Breast epithelium (tissue), 4 donors: ENCODE results near the gene MTMR12. TPM values are rescaled to one million over a fixed set of nuclear protein-coding genes. Genes with fewer than 3 reads are reported as not detected.

ENCODE experiments used
- DNase-seq, 2 donors: peaks; one replicate each; pipeline ENCODE4 v3.0.0-alpha.2; 2019; ENCODE audit warnings: low spot score in 2 of 2
- H3K27ac ChIP-seq, 2 donors: fragments of 200-600 bp; sonication (generic) in 1 of 2; one replicate each; pipeline ENCODE4 v1.5.1; 2016 to 2019; ENCODE audit warnings: mild to moderate bottlenecking in 1 of 2
- H3K27me3 ChIP-seq, 2 donors: fragments of 200-600 bp; sonication (generic) in 1 of 2; one replicate each; pipeline versions ENCODE4 v1.5.1 to v1.6.0; 2017 to 2019; ENCODE audit warnings: control low read depth in 1 of 2, mild to moderate bottlenecking in 1 of 2
- H3K36me3 ChIP-seq: fragments of 200-600 bp; one replicate; pipeline ENCODE4 v1.5.1; 2019
- H3K4me1 ChIP-seq, 2 donors: fragments of 200-600 bp; sonication (generic); one replicate each; pipeline ENCODE4 v1.5.1; 2016 to 2019; ENCODE audit warnings: control low read depth in 1 of 2
- H3K4me3 ChIP-seq, 3 donors: fragments of 200-600 bp; sonication (generic); 1 replicate in 2 of 3; 2 replicates in 1 of 3; pipeline ENCODE4 v1.5.1; 2016 to 2019; ENCODE audit warnings: mild to moderate bottlenecking in 3 of 3, moderate library complexity in 2 of 3
- H3K9me3 ChIP-seq, 2 donors: fragments of 200-600 bp; sonication (generic) in 1 of 2; one replicate each; pipeline ENCODE4 v1.5.1; 2016 to 2019; ENCODE audit warnings: control low read depth in 1 of 2
- CTCF ChIP-seq, 3 donors: fragments of 450-650 bp; IDR thresholded peaks; one replicate each; pipeline ENCODE4 v1.5.1; 2016 to 2017; ENCODE audit warnings: antibody characterized with exemption in 3 of 3, mild to moderate bottlenecking in 3 of 3, moderate library complexity in 3 of 3
- POLR2A ChIP-seq: fragments of 450-650 bp; IDR thresholded peaks from one replicate; pipeline ENCODE4 v1.6.1; 2016; ENCODE audit warnings: antibody characterized with exemption, mild to moderate bottlenecking, moderate library complexity
- POLR2AphosphoS5 ChIP-seq, 3 donors: sonication (generic); formaldehyde crosslinking; IDR thresholded peaks; one replicate each; pipeline ENCODE4 v1.6.1; 2017; ENCODE audit warnings: antibody characterized with exemption in 3 of 3
- intact Hi-C: fragments of 100-400 bp; cut with DNase I; formaldehyde crosslinking; loops from one replicate; pipeline ENCODE4 v1.15.1; 2023; ENCODE audit warnings: low total_unique reads
- total RNA-seq, 3 donors: library from RNA; depleted of rRNA; stranded (reverse); fragments of >200 nt; gene quantifications; one replicate each; pipeline ENCODE4 v1.1.0, GENCODE V29; 2016

The MTMR12 gene
- total RNA-seq, 3 donors from 2014 or later, result 40.0 to 61.3 (median 43.0) TPM

DNA sequence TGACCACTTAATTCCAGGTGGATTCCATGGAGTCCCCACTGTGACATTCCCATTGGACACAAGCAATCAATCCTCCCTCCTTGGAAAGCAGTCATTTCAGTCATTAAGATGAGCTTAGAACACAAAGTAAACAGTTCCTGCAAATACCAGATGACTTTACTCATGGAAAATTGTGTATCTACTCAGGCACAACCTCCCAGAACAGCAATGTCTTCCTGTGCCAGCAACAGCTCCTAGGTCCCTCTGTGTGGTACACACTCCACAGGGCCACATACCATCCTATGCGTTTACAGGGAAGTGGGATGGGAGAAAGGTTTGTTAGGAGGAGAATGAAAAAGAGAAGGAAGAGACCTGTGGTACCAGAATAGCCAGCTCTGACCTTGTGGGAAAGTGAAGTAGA, 53.7 kb downstream of the MTMR12 start:
- Histone ChIP-seq H3K27ac (no peak overlapping the region), H3K9me3 (no peaks in the 10 kb centered on the region), H3K36me3 (no peaks in the 10 kb centered on the region), H3K4me3 (no peak overlapping the region), H3K4me1 (peaks cover 0 to 11% of the 10 kb centered on the region in 2 donors), H3K27me3 (no peaks in the 10 kb centered on the region)
- no peak for DNase-seq
- TF ChIP-seq POLR2A (no peak), POLR2AphosphoS5 (IDR thresholded peaks at IDR 0.05) (no peak), CTCF (IDR thresholded peaks at IDR 0.05) (no peak)
- intact Hi-C loops, result no loop called here

DNA sequence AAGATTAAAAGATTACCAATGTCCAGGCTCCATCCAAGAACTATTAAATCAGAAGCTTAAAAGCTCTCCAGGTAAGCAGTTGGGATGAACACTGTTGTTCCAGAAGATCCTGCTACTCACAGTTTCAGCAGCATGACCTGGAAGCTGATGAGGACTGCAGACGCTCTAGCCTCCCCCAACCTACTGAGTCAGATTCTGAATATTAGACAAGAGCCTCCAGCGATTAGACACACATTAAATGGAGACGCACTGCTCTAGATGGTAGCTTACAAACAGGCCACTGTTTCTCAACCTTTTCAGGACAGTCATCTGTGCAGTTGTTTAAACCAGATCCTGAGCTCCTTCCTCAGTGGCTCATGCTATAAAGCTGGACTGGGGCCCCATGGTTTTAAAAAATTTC, 54.3 kb downstream of the MTMR12 start:
- Histone ChIP-seq H3K27ac (no peak overlapping the region), H3K27me3 (no peaks in the 10 kb centered on the region), H3K4me1 (peaks cover 0 to 11% of the 10 kb centered on the region in 2 donors), H3K4me3 (no peak overlapping the region), H3K36me3 (no peaks in the 10 kb centered on the region), H3K9me3 (no peaks in the 10 kb centered on the region)
- TF ChIP-seq POLR2A, result no peak
- no peak for TF ChIP-seq CTCF (IDR thresholded peaks at IDR 0.05)
- TF ChIP-seq POLR2AphosphoS5 (IDR thresholded peaks at IDR 0.05), result no peak
- intact Hi-C loops, result no loop called here
- no peak for DNase-seq

- peak overlapping the region; percentile 59 to 73 for H3K27ac ChIP-seq
- no peaks in the 10 kb centered on the region for H3K27me3 ChIP-seq
- H3K4me3 ChIP-seq, result no peak overlapping the region
- H3K9me3 ChIP-seq, result no peaks in the 10 kb centered on the region
- H3K4me1 ChIP-seq, result peaks cover 0 to 11% of the 10 kb centered on the region in 2 donors
- intact Hi-C loops, result no loop called here
- no peak for DNase-seq
- H3K36me3 ChIP-seq, result no peaks in the 10 kb centered on the region
- TF ChIP-seq POLR2A (no peak), POLR2AphosphoS5 (IDR thresholded peaks at IDR 0.05) (no peak), CTCF (IDR thresholded peaks at IDR 0.05) (no peak)
These were observed 57.2 kb downstream of the MTMR12 start for GRCh38 chr5:32255540-32255900.

- Histone ChIP-seq H3K4me1 (peaks cover 0 to 11% of the 10 kb centered on the region in 2 donors), H3K4me3 (no peak overlapping the region), H3K27me3 (no peaks in the 10 kb centered on the region), H3K9me3 (no peaks in the 10 kb centered on the region), H3K27ac (peak overlapping the region; percentile 59 to 73), H3K36me3 (no peaks in the 10 kb centered on the region)
- intact Hi-C loops, result no loop called here
- DNase-seq, result peak in 1 of 2 donors; percentile 61
- TF ChIP-seq CTCF (IDR thresholded peaks at IDR 0.05), result no peak
- no peak for TF ChIP-seq POLR2A
- TF ChIP-seq POLR2AphosphoS5 (IDR thresholded peaks at IDR 0.05), result no peak
These were observed 57.7 kb downstream of the MTMR12 start for GRCh38 chr5:32254881-32255539.

DNA sequence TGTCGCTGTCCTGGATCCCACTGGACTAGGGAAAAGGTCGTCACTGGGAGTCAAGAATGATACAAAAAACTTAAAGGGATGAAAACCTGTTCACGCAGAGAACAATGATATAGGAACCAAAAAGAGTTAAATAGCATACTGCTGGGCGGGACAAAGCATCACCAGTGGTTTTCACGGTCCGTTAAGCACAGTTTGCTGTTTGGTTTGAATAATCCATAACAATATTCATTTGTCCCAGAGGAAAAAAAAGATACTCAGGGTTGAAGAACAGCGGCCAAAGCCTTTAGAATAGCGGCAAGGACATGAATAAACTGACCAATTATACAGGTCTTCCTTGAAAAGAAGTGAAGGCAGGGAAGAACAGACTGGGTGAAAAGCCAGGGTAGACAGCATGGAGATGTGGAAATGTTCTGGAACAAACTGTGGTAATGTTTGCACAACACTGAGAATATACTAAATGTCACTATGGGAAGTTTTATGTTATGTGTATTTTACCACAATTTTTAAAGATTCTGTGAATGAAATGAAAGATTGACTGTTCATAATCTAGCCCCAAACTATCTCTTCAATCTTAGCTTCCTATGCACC, 60.8 kb downstream of the MTMR12 start:
- TF ChIP-seq POLR2A, result no peak
- TF ChIP-seq POLR2AphosphoS5 (IDR thresholded peaks at IDR 0.05), result no peak
- TF ChIP-seq CTCF (IDR thresholded peaks at IDR 0.05), result no peak
- no peaks in the 10 kb centered on the region for H3K27me3 ChIP-seq
- H3K27ac ChIP-seq, result peak overlapping the region in 1 of 2 donors; percentile 33
- H3K4me1 ChIP-seq, result peaks cover 0 to 11% of the 10 kb centered on the region in 2 donors
- H3K4me3 ChIP-seq, result no peak overlapping the region
- peaks cover 5% of the 10 kb centered on the region for H3K36me3 ChIP-seq
- H3K9me3 ChIP-seq, result no peaks in the 10 kb centered on the region
- DNase-seq, result no peak
- intact Hi-C loops, result no loop called here
